Activated CD8-positive, alpha-beta memory T cell treated with anti-CD3 and anti-CD28 coated beads, Interleukin-2, amount 10 ng/mL, durations not matched to agents 7 days and 5 days (primary cell): ENCODE measurements around the gene NHS. TPM values are rescaled to one million over a fixed set of nuclear protein-coding genes. Genes with fewer than 3 reads are reported as not detected.

Experiments
- ATAC-seq: fragments of 150-1000 bp; cut with Tn5 transposase; one replicate; pipeline ENCODE4 v1.10.0; 2021; ENCODE audit warnings: moderate library complexity
- CTCF ChIA-PET: fragments of 350-600 bp; sonication (Branson Sonifier 250); formaldehyde crosslinking; loops from one replicate; lab custom pipeline; 2021; ENCODE audit warnings: antibody characterized with exemption; lab: Charles Lee
- DNase-seq: peaks from one replicate; pipeline ENCODE4 v3.0.0-alpha.2; 2020
- H3K27ac Mint-ChIP-seq: one replicate; pipeline ENCODE4 v1.8.0; 2021; ENCODE audit warnings: mild to moderate bottlenecking, mixed read lengths
- H3K27me3 Mint-ChIP-seq: one replicate; pipeline ENCODE4 v1.8.0; 2021; ENCODE audit warnings: mixed read lengths
- H3K36me3 Mint-ChIP-seq: one replicate; pipeline ENCODE4 v1.8.0; 2021; ENCODE audit warnings: mild to moderate bottlenecking, mixed read lengths
- H3K4me1 Mint-ChIP-seq: one replicate; pipeline ENCODE4 v1.8.0; 2021; ENCODE audit warnings: mixed read lengths
- H3K4me3 Mint-ChIP-seq: one replicate; pipeline ENCODE4 v1.8.0; 2021; ENCODE audit warnings: mild to moderate bottlenecking, moderate library complexity, mixed read lengths
- H3K9me3 Mint-ChIP-seq: one replicate; pipeline ENCODE4 v1.8.0; 2022; ENCODE audit warnings: low read depth, mixed read lengths
- total RNA-seq, 2 experiments: library from RNA; stranded (reverse); gene quantifications; one replicate each; pipeline ENCODE4 v1.2.3, GENCODE V29; 2021

NHS gene
- total RNA-seq, 2 experiments from 2014 or later, result 1.4 to 10.1 TPM

GRCh38 chrX:17377091-17377717, 2.2 kb downstream of the NHS start:
- no peaks in the 10 kb centered on the region for H3K36me3 Mint-ChIP-seq
- DNase-seq (no peak), ATAC-seq (no peak)
- H3K4me1 Mint-ChIP-seq, result peaks cover 2% of the 10 kb centered on the region
- CTCF ChIA-PET, result no interaction called here
- H3K9me3 Mint-ChIP-seq, result no peaks in the 10 kb centered on the region
- peaks cover 36% of the 10 kb centered on the region for H3K27me3 Mint-ChIP-seq
- no peak overlapping the region for H3K27ac Mint-ChIP-seq
- no peak overlapping the region for H3K4me3 Mint-ChIP-seq

- Mint-ChIP-seq H3K4me3 (no peak overlapping the region), H3K27me3 (peaks cover 31% of the 10 kb centered on the region), H3K27ac (no peak overlapping the region), H3K9me3 (no peaks in the 10 kb centered on the region), H3K4me1 (peaks cover 2% of the 10 kb centered on the region), H3K36me3 (no peaks in the 10 kb centered on the region)
- CTCF ChIA-PET, result no interaction called here
- DNase-seq (no peak), ATAC-seq (no peak)
Measured at GRCh38 chrX:17377795-17378194, 2.8 kb downstream of the NHS start.

GRCh38 chrX:17380221-17380620, 5.2 kb downstream of the NHS start:
- H3K4me1 Mint-ChIP-seq, result peaks cover 2% of the 10 kb centered on the region
- no peak overlapping the region for H3K4me3 Mint-ChIP-seq
- H3K27ac Mint-ChIP-seq, result no peak overlapping the region
- no peak for DNase-seq
- H3K9me3 Mint-ChIP-seq, result no peaks in the 10 kb centered on the region
- ATAC-seq, result no peak
- CTCF ChIA-PET, result no interaction called here
- no peaks in the 10 kb centered on the region for H3K36me3 Mint-ChIP-seq
- peaks cover 18% of the 10 kb centered on the region for H3K27me3 Mint-ChIP-seq

GRCh38 chrX:17390419-17390850, 15.4 kb downstream of the NHS start:
- no peaks in the 10 kb centered on the region for H3K27me3 Mint-ChIP-seq
- no peak overlapping the region for H3K4me3 Mint-ChIP-seq
- DNase-seq (no peak), ATAC-seq (no peak)
- no peaks in the 10 kb centered on the region for H3K36me3 Mint-ChIP-seq
- CTCF ChIA-PET, result no interaction called here
- H3K4me1 Mint-ChIP-seq, result no peaks in the 10 kb centered on the region
- no peak overlapping the region for H3K27ac Mint-ChIP-seq
- H3K9me3 Mint-ChIP-seq, result no peaks in the 10 kb centered on the region

GRCh38 chrX:17395154-17395553, 20.2 kb downstream of the NHS start:
- CTCF ChIA-PET, result no interaction called here
- DNase-seq (no peak), ATAC-seq (no peak)
- no peak overlapping the region for H3K27ac Mint-ChIP-seq
- no peaks in the 10 kb centered on the region for H3K4me1 Mint-ChIP-seq
- H3K4me3 Mint-ChIP-seq, result no peak overlapping the region
- no peaks in the 10 kb centered on the region for H3K36me3 Mint-ChIP-seq
- no peaks in the 10 kb centered on the region for H3K27me3 Mint-ChIP-seq
- no peaks in the 10 kb centered on the region for H3K9me3 Mint-ChIP-seq

GRCh38 chrX:17397074-17397473, 22.1 kb downstream of the NHS start:
- H3K27ac Mint-ChIP-seq, result no peak overlapping the region
- CTCF ChIA-PET, result no interaction called here
- H3K9me3 Mint-ChIP-seq, result no peaks in the 10 kb centered on the region
- no peaks in the 10 kb centered on the region for H3K4me1 Mint-ChIP-seq
- ATAC-seq, result no peak
- no peak for DNase-seq
- no peak overlapping the region for H3K4me3 Mint-ChIP-seq
- no peaks in the 10 kb centered on the region for H3K36me3 Mint-ChIP-seq
- H3K27me3 Mint-ChIP-seq, result no peaks in the 10 kb centered on the region

GRCh38 chrX:17403189-17403691, 28.2 kb downstream of the NHS start:
- CTCF ChIA-PET, result no interaction called here
- DNase-seq (no peak), ATAC-seq (no peak)
- Mint-ChIP-seq H3K27ac (no peak overlapping the region), H3K27me3 (no peaks in the 10 kb centered on the region), H3K9me3 (no peaks in the 10 kb centered on the region), H3K36me3 (no peaks in the 10 kb centered on the region), H3K4me3 (no peak overlapping the region), H3K4me1 (no peaks in the 10 kb centered on the region)

GRCh38 chrX:17403972-17404371, 29.0 kb downstream of the NHS start:
- Mint-ChIP-seq H3K4me1 (no peaks in the 10 kb centered on the region), H3K9me3 (no peaks in the 10 kb centered on the region), H3K27ac (no peak overlapping the region), H3K4me3 (no peak overlapping the region), H3K36me3 (no peaks in the 10 kb centered on the region), H3K27me3 (no peaks in the 10 kb centered on the region)
- ATAC-seq, result no peak
- DNase-seq, result no peak
- CTCF ChIA-PET, result no interaction called here

- DNase-seq (no peak), ATAC-seq (no peak)
- CTCF ChIA-PET, result no interaction called here
- Mint-ChIP-seq H3K4me3 (no peak overlapping the region), H3K27ac (no peak overlapping the region), H3K27me3 (no peaks in the 10 kb centered on the region), H3K9me3 (no peaks in the 10 kb centered on the region), H3K36me3 (no peaks in the 10 kb centered on the region), H3K4me1 (no peaks in the 10 kb centered on the region)
Measured at GRCh38 chrX:17405225-17405969, 30.4 kb downstream of the NHS start.

GRCh38 chrX:17409566-17410290, 34.7 kb downstream of the NHS start:
- Mint-ChIP-seq H3K36me3 (no peaks in the 10 kb centered on the region), H3K4me1 (no peaks in the 10 kb centered on the region), H3K27me3 (no peaks in the 10 kb centered on the region), H3K4me3 (no peak overlapping the region), H3K9me3 (no peaks in the 10 kb centered on the region), H3K27ac (no peak overlapping the region)
- DNase-seq, result no peak
- CTCF ChIA-PET, result no interaction called here
- no peak for ATAC-seq

- Mint-ChIP-seq H3K9me3 (no peaks in the 10 kb centered on the region), H3K27ac (no peak overlapping the region), H3K4me3 (no peak overlapping the region), H3K27me3 (no peaks in the 10 kb centered on the region), H3K4me1 (no peaks in the 10 kb centered on the region), H3K36me3 (no peaks in the 10 kb centered on the region)
- ATAC-seq (no peak), DNase-seq (no peak)
- CTCF ChIA-PET, result no interaction called here
Measured at GRCh38 chrX:17410651-17411050, 35.7 kb downstream of the NHS start.

- no peaks in the 10 kb centered on the region for H3K4me1 Mint-ChIP-seq
- H3K9me3 Mint-ChIP-seq, result no peaks in the 10 kb centered on the region
- no peaks in the 10 kb centered on the region for H3K27me3 Mint-ChIP-seq
- ATAC-seq (no peak), DNase-seq (no peak)
- CTCF ChIA-PET, result no interaction called here
- H3K4me3 Mint-ChIP-seq, result no peak overlapping the region
- no peak overlapping the region for H3K27ac Mint-ChIP-seq
- H3K36me3 Mint-ChIP-seq, result no peaks in the 10 kb centered on the region
Measured at GRCh38 chrX:17411205-17411604, 36.2 kb downstream of the NHS start.

GRCh38 chrX:17412692-17413091, 37.7 kb downstream of the NHS start:
- H3K4me3 Mint-ChIP-seq, result no peak overlapping the region
- no peak overlapping the region for H3K27ac Mint-ChIP-seq
- DNase-seq (no peak), ATAC-seq (no peak)
- CTCF ChIA-PET, result no interaction called here
- H3K27me3 Mint-ChIP-seq, result no peaks in the 10 kb centered on the region
- H3K9me3 Mint-ChIP-seq, result no peaks in the 10 kb centered on the region
- H3K4me1 Mint-ChIP-seq, result no peaks in the 10 kb centered on the region
- no peaks in the 10 kb centered on the region for H3K36me3 Mint-ChIP-seq

GRCh38 chrX:17413228-17413627, 38.2 kb downstream of the NHS start:
- Mint-ChIP-seq H3K36me3 (no peaks in the 10 kb centered on the region), H3K27me3 (no peaks in the 10 kb centered on the region), H3K27ac (no peak overlapping the region), H3K4me3 (no peak overlapping the region), H3K9me3 (no peaks in the 10 kb centered on the region), H3K4me1 (no peaks in the 10 kb centered on the region)
- CTCF ChIA-PET, result no interaction called here
- DNase-seq (no peak), ATAC-seq (no peak)
